GM12878 (cell line): ENCODE data around the gene ISCA2. TPM values are rescaled to one million over a fixed set of nuclear protein-coding genes. Genes with fewer than 3 reads are reported as not detected.

Experiments
- ATAC-seq: fragments of 200-7000 bp; cut with Tn5 transposase; 3 replicates; pipeline ENCODE4 v1.9.1; 2020; ENCODE audit warnings: mild to moderate bottlenecking, moderate library complexity
- BruUV-seq: library from RNA; stranded (reverse); fragments of 400-500 nt; replicated peaks from 2 replicates; lab custom pipeline; 2021; lab: Mats Ljungman, UMichigan
- CTCF ChIA-PET: fragments of 300-600 bp; sonication (Branson Sonifier 250); formaldehyde crosslinking; extraction: SDS; loops from one replicate; lab custom pipeline; 2021; ENCODE audit warnings: inconsistent platforms; lab: Yijun Ruan, JAX
- POLR2A ChIA-PET: fragments of 350-600 bp; formaldehyde crosslinking; extraction: SDS; loops from one replicate; lab custom pipeline; 2021; ENCODE audit warnings: inconsistent platforms; lab: Charles Lee
- RAD21 ChIA-PET: fragments of 300-600 bp; sonication (Branson Sonifier 250); formaldehyde crosslinking; loops from one replicate; lab custom pipeline; 2023; ENCODE audit warnings: antibody characterized with exemption; ENCODE audit not compliant: unreplicated experiment; lab: Charles Lee
- SMC1A ChIA-PET: fragments of 300-600 bp; sonication (Branson Sonifier 250); formaldehyde crosslinking; loops from one replicate; lab custom pipeline; 2023; ENCODE audit not compliant: unreplicated experiment, uncharacterized antibody; lab: Charles Lee
- DNase-seq: peaks from one replicate; pipeline ENCODE4 v3.0.0-alpha.2; 2011; ENCODE audit warnings: low read depth, low spot score
- FAIRE-seq: peaks from 3 replicates; lab custom pipeline; 2011; peaks lifted over from hg19 to GRCh38; lab: Jason Lieb, UNC
- H2AFZ ChIP-seq: 2 replicates; pipeline ENCODE4 v1.6.0; 2011; ENCODE audit warnings: low read depth, low read length, control low read depth; ENCODE audit not compliant: control insufficient read depth
- H3K27ac ChIP-seq: 2 replicates; pipeline ENCODE4 v1.5.1; 2011; ENCODE audit warnings: control low read depth; ENCODE audit not compliant: control insufficient read depth, insufficient read depth
- H3K27me3 ChIP-seq, 2 experiments: replicated peaks in 1 of 2; 2 replicates each; pipeline versions ENCODE4 v1.6.0 to v1.6.1; 2011; ENCODE audit warnings: low read length in 1 of 2; ENCODE audit not compliant: control insufficient read depth in 2 of 2, insufficient read depth in 2 of 2
- H3K36me3 ChIP-seq, 2 experiments: 2 replicates each; pipeline ENCODE4 v1.5.1; 2011; ENCODE audit warnings: low read length in 1 of 2; ENCODE audit not compliant: control insufficient read depth in 2 of 2, insufficient read depth in 2 of 2
- H3K4me1 ChIP-seq: 2 replicates; pipeline ENCODE4 v1.6.1; 2011; ENCODE audit warnings: mild to moderate bottlenecking, low read length, moderate library complexity, mixed read lengths; ENCODE audit not compliant: control insufficient read depth, insufficient read depth
- H3K4me2 ChIP-seq: 2 replicates; pipeline ENCODE4 v1.6.0; 2011; ENCODE audit warnings: control low read depth; ENCODE audit not compliant: control insufficient read depth, insufficient read depth
- H3K4me3 ChIP-seq: fragments of 200-600 bp; sonication (generic); 2 replicates; pipeline ENCODE4 v1.5.1; 2016
- H3K79me2 ChIP-seq: 2 replicates; pipeline ENCODE4 v1.6.0; 2011; ENCODE audit warnings: low read length; ENCODE audit not compliant: control insufficient read depth, insufficient read depth
- H3K9ac ChIP-seq: 2 replicates; pipeline ENCODE4 v1.8.0; 2011; ENCODE audit warnings: low read length, control low read depth, mixed read lengths; ENCODE audit not compliant: control insufficient read depth, insufficient read depth
- H3K9me3 ChIP-seq: replicated peaks from 3 replicates; pipeline ENCODE4 v1.5.1; 2011; ENCODE audit warnings: mild to moderate bottlenecking, low read length; ENCODE audit not compliant: control insufficient read depth, insufficient read depth
- H4K20me1 ChIP-seq: 2 replicates; pipeline ENCODE4 v1.6.0; 2011; ENCODE audit not compliant: control insufficient read depth, insufficient read depth
- ASH2L ChIP-seq: fragments of 300-600, 200-600 bp; sonication (generic); IDR thresholded peaks from 2 replicates; pipeline ENCODE4 v1.6.1; 2017; ENCODE audit warnings: low read depth, mild to moderate bottlenecking, borderline replicate concordance
- BACH1 ChIP-seq: fragments of 450-650 bp; IDR thresholded peaks from 2 replicates; pipeline ENCODE4 v1.6.1; 2017; ENCODE audit warnings: mild to moderate bottlenecking, borderline replicate concordance
- EZH2 ChIP-seq: IDR thresholded peaks from 2 replicates; pipeline ENCODE4 v1.6.1; 2012; ENCODE audit warnings: low read depth, mild to moderate bottlenecking, control low read depth, inconsistent platforms, low read length, borderline replicate concordance; ENCODE audit not compliant: control insufficient read depth
- JUND ChIP-seq: IDR thresholded peaks from 2 replicates; pipeline ENCODE4 v1.6.1; 2012; ENCODE audit warnings: low read depth, mild to moderate bottlenecking, low read length, improper control_type of control experiment, moderate library complexity
- POU2F2 ChIP-seq: IDR thresholded peaks from 3 replicates; pipeline ENCODE4 v1.6.1; 2011; ENCODE audit warnings: low read depth, mild to moderate bottlenecking, low read length, borderline replicate concordance
- STAT3 ChIP-seq: IDR thresholded peaks from 2 replicates; pipeline ENCODE4 v1.6.1; 2011; ENCODE audit warnings: low read depth, low read length, improper control_type of control experiment
- TBL1XR1 ChIP-seq: IDR thresholded peaks from 2 replicates; pipeline ENCODE4 v1.6.1; 2012; ENCODE audit warnings: low read depth, low read length, improper control_type of control experiment
- whole genome bisulfite sequencing: methylation state at CpG from one replicate; pipeline ENCODE4 v1.1.6; 2016; ENCODE audit warnings: low lambda C conversion rate; ENCODE audit not compliant: insufficient replicate concordance, insufficient coverage; ENCODE audit errors: missing lambda C conversion rate; 5-methylcytosine and 5-hydroxymethylcytosine counted together
- in situ Hi-C: fragments of 300-500 bp; cut with MboI; formaldehyde crosslinking; loops from 9 replicates; pipeline ENCODE4 v1.14.3; 2018; ENCODE audit warnings: mixed read lengths
- intact Hi-C: fragments of 100-400 bp; cut with micrococcal nuclease; formaldehyde crosslinking; loops from one replicate; pipeline ENCODE4 v1.14.2; 2022; ENCODE audit not compliant: unreplicated experiment
- polyA plus RNA-seq, 11 experiments: library from polyadenylated mRNA; depleted of rRNA in 4 of 11; unstranded in 6 of 11; stranded (reverse) in 5 of 11; fragments of >200 nt; fragmentation: Nextera tagmentation in 4 of 11; fragmentation: Illumina TruSeq in 1 of 11; extraction: Ambion mirVana in 4 of 11; extraction: Trizol in 1 of 11; gene quantifications; 1 replicate in 1 of 11; 2 replicates in 10 of 11; pipeline versions ENCODE4 v1.2.1 to v1.2.3, GENCODE V29; 2011 to 2016; ENCODE audit warnings: inconsistent platforms in 2 of 11, missing spikeins in 2 of 11, low read depth in 1 of 11
- total RNA-seq, 4 experiments: library from RNA; depleted of rRNA in 3 of 4; stranded (reverse); fragments of >200 nt in 3 of 4; fragmentation: Illumina TruSeq in 1 of 4; extraction: Trizol in 1 of 4; gene quantifications; 2 replicates each; pipeline versions ENCODE4 v1.2.1 to v1.2.3, GENCODE V29; 2013 to 2021
- TF ChIP-seq, protein P1 (sequence below): fragments of 450-650 bp; IDR thresholded peaks from 2 replicates; pipeline ENCODE4 v1.6.1; 2016; ENCODE audit warnings: mild to moderate bottlenecking

The ISCA2 gene
- total and polyA plus RNA-seq, 10 of the 15 experiments (the other 5 are each of a cell fraction or from before 2014, with no cell fraction given), result 7.5 to 116 (median 32.5) TPM

DNA sequence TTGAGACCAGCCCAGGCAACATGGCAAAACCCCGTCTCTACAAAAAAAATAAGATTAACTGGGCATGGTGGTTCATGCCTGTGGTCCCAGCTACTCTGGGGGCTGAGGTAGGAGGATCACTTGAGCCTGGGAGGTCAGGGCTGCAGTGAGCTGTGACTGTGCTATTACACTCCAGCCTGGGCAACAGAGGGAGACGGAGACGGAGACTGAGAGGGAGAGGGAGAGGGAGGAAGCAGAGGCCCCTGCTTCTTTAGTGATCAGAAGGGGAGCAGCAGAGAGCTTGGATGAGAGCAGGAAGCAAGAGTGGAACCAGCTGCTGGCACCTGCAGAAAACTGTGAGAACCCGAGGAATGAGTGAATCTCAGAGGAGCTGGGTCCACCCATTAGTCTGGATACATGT is 45.9 kb downstream of the ISCA2 start:
- no peak for ATAC-seq

DNA sequence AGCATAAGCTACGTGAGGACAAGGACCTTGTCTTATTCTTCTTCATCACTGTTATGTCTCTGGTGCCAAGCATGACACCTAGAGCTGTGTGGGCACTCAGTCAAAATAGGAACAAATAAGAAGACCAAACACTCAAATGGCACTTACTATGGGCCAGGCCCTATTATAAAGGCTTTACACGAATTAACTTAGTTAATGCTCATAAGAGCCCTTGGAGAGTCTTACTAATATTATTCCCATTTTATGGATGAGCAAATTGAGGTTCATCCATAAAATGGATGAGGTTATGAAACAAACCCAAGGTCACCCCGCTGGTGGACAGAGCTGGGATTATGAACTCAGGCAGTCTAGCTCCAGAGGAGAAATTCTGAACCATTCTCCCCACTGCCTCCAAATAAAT is 47.7 kb downstream of the ISCA2 start:
- DNase-seq, result no peak
- no peak for ATAC-seq
- Histone ChIP-seq H3K27me3 (peaks cover 2% of the 10 kb centered on the region in 2 experiments; a peak in 3 of 4 replicates), H3K4me2 (no peak overlapping the region), H3K27ac (no peak overlapping the region), H3K4me3 (no peak overlapping the region), H3K79me2 (no peaks in the 10 kb centered on the region), H3K9ac (no peak overlapping the region), H3K9me3 (no peaks in the 10 kb centered on the region), H4K20me1 (no peaks in the 10 kb centered on the region), H2AFZ (no peak overlapping the region), H3K36me3 (no peaks in the 10 kb centered on the region), H3K4me1 (no peaks in the 10 kb centered on the region)
- ChIA-PET POLR2A (no interaction called here), RAD21 (no interaction called here), CTCF (interaction anchor here (0.6 kb wide), 1 partner anchor 216 kb away, joined by 3 read pairs; no protein-coding TSS in a partner anchor), SMC1A (no interaction called here)
- FAIRE-seq, result no peak
- in situ Hi-C loops (no loop called here), intact Hi-C loops (no loop called here)
- WGBS, result 6% methylated on average over 3 of the region's 3 CpGs
- TF ChIP-seq STAT3 (no peak), EZH2 (no peak), ASH2L (no peak), JUND (no peak), BACH1 (no peak), POU2F2 (no peak)
- TF ChIP-seq, protein P1, sequence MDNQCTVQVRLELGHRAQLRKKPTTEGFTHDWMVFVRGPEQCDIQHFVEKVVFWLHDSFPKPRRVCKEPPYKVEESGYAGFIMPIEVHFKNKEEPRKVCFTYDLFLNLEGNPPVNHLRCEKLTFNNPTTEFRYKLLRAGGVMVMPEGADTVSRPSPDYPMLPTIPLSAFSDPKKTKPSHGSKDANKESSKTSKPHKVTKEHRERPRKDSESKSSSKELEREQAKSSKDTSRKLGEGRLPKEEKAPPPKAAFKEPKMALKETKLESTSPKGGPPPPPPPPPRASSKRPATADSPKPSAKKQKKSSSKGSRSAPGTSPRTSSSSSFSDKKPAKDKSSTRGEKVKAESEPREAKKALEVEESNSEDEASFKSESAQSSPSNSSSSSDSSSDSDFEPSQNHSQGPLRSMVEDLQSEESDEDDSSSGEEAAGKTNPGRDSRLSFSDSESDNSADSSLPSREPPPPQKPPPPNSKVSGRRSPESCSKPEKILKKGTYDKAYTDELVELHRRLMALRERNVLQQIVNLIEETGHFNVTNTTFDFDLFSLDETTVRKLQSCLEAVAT, result no peak
- BruUV-seq, result no TSS peak

More for the DNA sequence above, 45.9 kb downstream of the ISCA2 start:
- in situ Hi-C loops, result no loop called here
- POLR2A ChIA-PET, result no interaction called here
- Histone ChIP-seq H3K9me3 (no peaks in the 10 kb centered on the region), H3K4me2 (no peak overlapping the region), H2AFZ (no peak overlapping the region), H3K4me3 (no peak overlapping the region), H3K4me1 (no peaks in the 10 kb centered on the region), H4K20me1 (no peaks in the 10 kb centered on the region), H3K36me3 (no peaks in the 10 kb centered on the region), H3K27me3 (peaks cover 2% of the 10 kb centered on the region in 2 experiments; a peak in 3 of 4 replicates), H3K27ac (no peak overlapping the region), H3K9ac (no peak overlapping the region), H3K79me2 (no peaks in the 10 kb centered on the region)
- RAD21 ChIA-PET, result no interaction called here
- intact Hi-C loops, result loop anchor here (5.0 kb wide), 1 partner anchor 177 kb away; no protein-coding TSS in a partner anchor
- no peak for TF ChIP-seq TBL1XR1
- WGBS, result 1% methylated on average over 4 of the region's 4 CpGs
- SMC1A ChIA-PET, result interaction anchor here (1.0 kb wide), 1 partner anchor 189 kb away, joined by 3 read pairs; no protein-coding TSS in a partner anchor
- BruUV-seq, result no TSS peak
- CTCF ChIA-PET, result interaction anchor here (0.7 kb wide), 1 partner anchor 34 kb away, joined by 4 read pairs; no protein-coding TSS in a partner anchor
- DNase-seq (no peak), FAIRE-seq (no peak)
